IMR-90 (cell line): ENCODE data around the gene ZMYM2. TPM values are rescaled to one million over a fixed set of nuclear protein-coding genes. Genes with fewer than 3 reads are reported as not detected.
A peak's percentile ranks its signal among the peaks of the same experiment; 100 is the strongest.

Source experiments
- ATAC-seq: fragments of 200-7000 bp; cut with Tn5 transposase; 2 replicates; pipeline ENCODE4 v1.9.1; 2020; ENCODE audit warnings: low read depth, mild to moderate bottlenecking, moderate library complexity
- BruUV-seq: library from RNA; stranded (reverse); fragments of 400-500 nt; replicated peaks from 2 replicates; lab custom pipeline; 2021; lab: Mats Ljungman, UMichigan
- CTCF ChIA-PET: fragments of 300-600 bp; formaldehyde crosslinking; extraction: SDS; loops from one replicate; lab custom pipeline; 2021; ENCODE audit warnings: antibody characterized with exemption; lab: Yijun Ruan, JAX
- POLR2A ChIA-PET: fragments of 300-600 bp; sonication (Branson Sonifier 250); formaldehyde crosslinking; loops from one replicate; lab custom pipeline; 2022; ENCODE audit warnings: antibody characterized with exemption; ENCODE audit not compliant: unreplicated experiment; lab: Charles Lee
- DNase-seq: peaks from one replicate; pipeline ENCODE4 v3.0.0; 2013
- H2AFZ ChIP-seq: replicated peaks from 2 replicates; pipeline ENCODE3; 2013; ENCODE audit warnings: low read length, mild to moderate bottlenecking; ENCODE audit not compliant: poor library complexity
- H2AK5ac ChIP-seq: 2 replicates; pipeline ENCODE4 v1.6.1; 2013; ENCODE audit warnings: low read depth, low read length, inconsistent platforms
- H2AK9ac ChIP-seq: replicated peaks from 2 replicates; pipeline ENCODE3; 2013; ENCODE audit warnings: mild to moderate bottlenecking, low read depth, low read length, moderate library complexity; ENCODE audit not compliant: poor library complexity
- H2BK120ac ChIP-seq: 2 replicates; pipeline ENCODE4 v1.6.1; 2013; ENCODE audit warnings: low read depth, low read length, inconsistent platforms
- H2BK15ac ChIP-seq: 3 replicates; pipeline ENCODE4 v1.6.1; 2013; ENCODE audit warnings: low read depth, low read length, inconsistent platforms
- H2BK20ac ChIP-seq: 2 replicates; pipeline ENCODE4 v1.6.1; 2013; ENCODE audit warnings: low read depth, mild to moderate bottlenecking, inconsistent platforms, low read length, moderate library complexity
- H2BK5ac ChIP-seq: 2 replicates; pipeline ENCODE4 v1.6.1; 2013; ENCODE audit warnings: mild to moderate bottlenecking, low read depth, low read length, inconsistent platforms; ENCODE audit not compliant: poor library complexity, severe bottlenecking
- H3K14ac ChIP-seq: replicated peaks from 2 replicates; pipeline ENCODE4 v1.6.1; 2013; ENCODE audit warnings: low read depth, low read length, inconsistent platforms
- H3K18ac ChIP-seq: 2 replicates; pipeline ENCODE4 v1.6.1; 2013; ENCODE audit warnings: low read depth, low read length, control low read depth
- H3K23ac ChIP-seq: 2 replicates; pipeline ENCODE4 v1.6.1; 2013; ENCODE audit warnings: low read depth, low read length, inconsistent platforms
- H3K27ac ChIP-seq: 2 replicates; pipeline ENCODE4 v1.5.1; 2013; ENCODE audit warnings: mild to moderate bottlenecking, control low read depth, low read length; ENCODE audit not compliant: insufficient read depth
- H3K27me3 ChIP-seq: 2 replicates; pipeline ENCODE4 v1.6.1; 2013; ENCODE audit warnings: low read length; ENCODE audit not compliant: control insufficient read depth, insufficient read depth
- H3K36me3 ChIP-seq: 2 replicates; pipeline ENCODE4 v1.6.1; 2013; ENCODE audit warnings: low read length, mixed read lengths; ENCODE audit not compliant: control insufficient read depth, insufficient read depth
- H3K4ac ChIP-seq: 2 replicates; pipeline ENCODE4 v1.6.1; 2013; ENCODE audit warnings: low read depth, low read length, inconsistent platforms
- H3K4me1 ChIP-seq: 2 replicates; pipeline ENCODE4 v1.6.1; 2013; ENCODE audit warnings: low read length, mixed read lengths; ENCODE audit not compliant: control insufficient read depth, insufficient read depth
- H3K4me2 ChIP-seq: 2 replicates; pipeline ENCODE4 v1.6.1; 2013; ENCODE audit warnings: low read depth, mild to moderate bottlenecking, control low read depth, low read length, moderate library complexity
- H3K4me3 ChIP-seq: 2 replicates; pipeline ENCODE4 v1.5.1; 2013; ENCODE audit warnings: low read depth, mild to moderate bottlenecking, control low read depth, low read length, moderate library complexity; ENCODE audit not compliant: insufficient read depth
- H3K56ac ChIP-seq: 2 replicates; pipeline ENCODE4 v1.6.1; 2013; ENCODE audit warnings: low read length, inconsistent platforms; ENCODE audit not compliant: insufficient read depth; ENCODE audit errors: extremely low read depth
- H3K79me1 ChIP-seq, 2 experiments: 2 replicates each; pipeline ENCODE4 v1.6.1; 2013; ENCODE audit warnings: low read length in 2 of 2, inconsistent platforms in 1 of 2, low read depth in 1 of 2
- H3K9ac ChIP-seq: 2 replicates; pipeline ENCODE4 v1.6.1; 2013; ENCODE audit warnings: low read depth, low read length, control low read depth
- H3K9me1 ChIP-seq: 2 replicates; pipeline ENCODE4 v1.6.1; 2013; ENCODE audit warnings: low read length, inconsistent platforms; ENCODE audit not compliant: insufficient read depth
- H3K9me3 ChIP-seq: 2 replicates; pipeline ENCODE4 v1.6.1; 2013; ENCODE audit warnings: low read length; ENCODE audit not compliant: control insufficient read depth, insufficient read depth
- H4K20me1 ChIP-seq: 2 replicates; pipeline ENCODE4 v1.6.1; 2013; ENCODE audit warnings: low read length, inconsistent platforms; ENCODE audit not compliant: insufficient read depth
- H4K5ac ChIP-seq: 2 replicates; pipeline ENCODE4 v1.6.1; 2013; ENCODE audit warnings: mild to moderate bottlenecking, low read depth, low read length, control low read depth
- H4K8ac ChIP-seq, 2 experiments: 2 replicates each; pipeline ENCODE4 v1.6.1; 2013; ENCODE audit warnings: low read depth in 2 of 2, low read length in 2 of 2, control low read depth in 1 of 2, inconsistent platforms in 1 of 2
- H4K91ac ChIP-seq: 2 replicates; pipeline ENCODE4 v1.6.1; 2013; ENCODE audit warnings: low read depth, low read length, inconsistent platforms; ENCODE audit not compliant: insufficient read depth
- CHD1 ChIP-seq: IDR thresholded peaks from 2 replicates; pipeline ENCODE4 v1.6.1; 2012; ENCODE audit warnings: low read depth, low read length, improper control_type of control experiment
- RAD21 ChIP-seq: IDR thresholded peaks from 2 replicates; pipeline ENCODE4 v1.6.1; 2012; ENCODE audit warnings: low read length, improper control_type of control experiment
- SMC3 ChIP-seq: fragments of 150-350 bp; IDR thresholded peaks from 2 replicates; pipeline ENCODE4 v1.6.1; 2016; ENCODE audit warnings: low read depth, mild to moderate bottlenecking, antibody characterized with exemption, low read length, moderate library complexity
- WGBS, 2 experiments: methylation state at CpG; one replicate each; pipeline versions ENCODE4 v1.1.5 to v1.1.7; 2013; ENCODE audit warnings: missing lambda C conversion rate in 2 of 2; ENCODE audit not compliant: insufficient read length in 1 of 2; ENCODE audit errors: extremely low coverage in 2 of 2; 5-methylcytosine and 5-hydroxymethylcytosine counted together
- dilution Hi-C: fragments of 300-500 bp; cut with HindIII; formaldehyde crosslinking; loops from one replicate; pipeline ENCODE4 v1.14.3; 2018; ENCODE audit warnings: low sequenced_read_pairs; ENCODE audit not compliant: unreplicated experiment
- in situ Hi-C: fragments of 300-500 bp; cut with MboI; formaldehyde crosslinking; loops from 3 replicates; pipeline ENCODE4 v1.14.3; 2019; ENCODE audit warnings: low sequenced_read_pairs, inconsistent platforms, mixed read lengths
- intact Hi-C: fragments of 100-400 bp; cut with micrococcal nuclease; formaldehyde crosslinking; loops from 2 replicates; pipeline ENCODE4 v1.10.0; 2022
- polyA plus RNA-seq, 3 experiments: library from polyadenylated mRNA; depleted of rRNA; stranded (reverse); fragments of >200 nt; gene quantifications; 2 replicates each; pipeline ENCODE4 v1.2.3, GENCODE V29; 2012; ENCODE audit warnings: low replicate concordance in 1 of 3
- total RNA-seq: library from RNA; depleted of rRNA; stranded (reverse); fragments of >200 nt; gene quantifications from 2 replicates; pipeline ENCODE4 v1.2.3, GENCODE V29; 2012
- TF ChIP-seq, protein P1 (sequence below): conservative IDR thresholded peaks from 2 replicates; pipeline ENCODE4 v1.5.1; 2012; ENCODE audit warnings: mild to moderate bottlenecking, low read depth, low read length, improper control_type of control experiment

Gene ZMYM2
- total and polyA plus RNA-seq, 2 of the 4 experiments (the other 2 are of a cell fraction): 15.7 to 51.1 TPM

- peak; percentile 24; the same call in 1 of the 2 replicates for TF ChIP-seq SMC3
- no peak for TF ChIP-seq CHD1
- peak; percentile 44 for TF ChIP-seq RAD21
- TF ChIP-seq, protein P1, sequence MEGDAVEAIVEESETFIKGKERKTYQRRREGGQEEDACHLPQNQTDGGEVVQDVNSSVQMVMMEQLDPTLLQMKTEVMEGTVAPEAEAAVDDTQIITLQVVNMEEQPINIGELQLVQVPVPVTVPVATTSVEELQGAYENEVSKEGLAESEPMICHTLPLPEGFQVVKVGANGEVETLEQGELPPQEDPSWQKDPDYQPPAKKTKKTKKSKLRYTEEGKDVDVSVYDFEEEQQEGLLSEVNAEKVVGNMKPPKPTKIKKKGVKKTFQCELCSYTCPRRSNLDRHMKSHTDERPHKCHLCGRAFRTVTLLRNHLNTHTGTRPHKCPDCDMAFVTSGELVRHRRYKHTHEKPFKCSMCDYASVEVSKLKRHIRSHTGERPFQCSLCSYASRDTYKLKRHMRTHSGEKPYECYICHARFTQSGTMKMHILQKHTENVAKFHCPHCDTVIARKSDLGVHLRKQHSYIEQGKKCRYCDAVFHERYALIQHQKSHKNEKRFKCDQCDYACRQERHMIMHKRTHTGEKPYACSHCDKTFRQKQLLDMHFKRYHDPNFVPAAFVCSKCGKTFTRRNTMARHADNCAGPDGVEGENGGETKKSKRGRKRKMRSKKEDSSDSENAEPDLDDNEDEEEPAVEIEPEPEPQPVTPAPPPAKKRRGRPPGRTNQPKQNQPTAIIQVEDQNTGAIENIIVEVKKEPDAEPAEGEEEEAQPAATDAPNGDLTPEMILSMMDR: peak; percentile 49
- dilution Hi-C loops (no loop called here), intact Hi-C loops (no loop called here), in situ Hi-C loops (no loop called here)
- Histone ChIP-seq H3K4me3 (no peak overlapping the region), H4K91ac (no peak overlapping the region), H3K79me1 (no peaks in the 10 kb centered on the region), H3K9ac (no peak overlapping the region), H2BK120ac (no peak overlapping the region), H3K14ac (no peak overlapping the region), H3K56ac (no peak overlapping the region), H3K9me3 (no peaks in the 10 kb centered on the region), H3K4ac (no peak overlapping the region), H3K23ac (no peak overlapping the region), H3K27me3 (no peaks in the 10 kb centered on the region), H2BK20ac (no peak overlapping the region), H4K5ac (no peak overlapping the region), H4K8ac (no peak overlapping the region), H3K27ac (no peak overlapping the region), H3K4me2 (0 out of 2 replicates have a peak overlapping the region, but pooled peaks have one; percentile 61), H4K20me1 (no peaks in the 10 kb centered on the region), H3K9me1 (no peaks in the 10 kb centered on the region), H3K4me1 (no peaks in the 10 kb centered on the region), H2AFZ (no peak overlapping the region), H3K18ac (no peak overlapping the region), H3K36me3 (no peaks in the 10 kb centered on the region), H2BK5ac (no peak overlapping the region), H2BK15ac (no peak overlapping the region), H2AK9ac (no peak overlapping the region), H2AK5ac (no peak overlapping the region)
- BruUV-seq: no TSS peak
- whole genome bisulfite sequencing, 2 experiments: no CpG with 5 or more reads among the region's 4 CpGs
- ChIA-PET POLR2A (no interaction called here), CTCF (interaction anchor here (0.7 to 1.1 kb wide), 7 partner anchors 8 to 233 kb away, joined by 3 to 5 read pairs (median 3); partner anchors contain the start of gene GJA3)
- ATAC-seq: peak; percentile 32; the same call in 1 of the 2 replicates
- peak; percentile 31 for DNase-seq
These were observed 31.3 kb upstream of the ZMYM2 start for GRCh38 chr13:19927117-19927748.
